ENCODE data around the gene TUBB2A. TPM values are rescaled to one million over a fixed set of nuclear protein-coding genes. Genes with fewer than 3 reads are reported as not detected.
"Not testable (repeated sequence)": the region's sequence is repeated elsewhere in the genome, so short reads cannot be mapped to it uniquely, and the experiment has no call there.

The TUBB2A gene
- total RNA-seq, 1 donor from 2014 or later = 59.0 TPM

DNA sequence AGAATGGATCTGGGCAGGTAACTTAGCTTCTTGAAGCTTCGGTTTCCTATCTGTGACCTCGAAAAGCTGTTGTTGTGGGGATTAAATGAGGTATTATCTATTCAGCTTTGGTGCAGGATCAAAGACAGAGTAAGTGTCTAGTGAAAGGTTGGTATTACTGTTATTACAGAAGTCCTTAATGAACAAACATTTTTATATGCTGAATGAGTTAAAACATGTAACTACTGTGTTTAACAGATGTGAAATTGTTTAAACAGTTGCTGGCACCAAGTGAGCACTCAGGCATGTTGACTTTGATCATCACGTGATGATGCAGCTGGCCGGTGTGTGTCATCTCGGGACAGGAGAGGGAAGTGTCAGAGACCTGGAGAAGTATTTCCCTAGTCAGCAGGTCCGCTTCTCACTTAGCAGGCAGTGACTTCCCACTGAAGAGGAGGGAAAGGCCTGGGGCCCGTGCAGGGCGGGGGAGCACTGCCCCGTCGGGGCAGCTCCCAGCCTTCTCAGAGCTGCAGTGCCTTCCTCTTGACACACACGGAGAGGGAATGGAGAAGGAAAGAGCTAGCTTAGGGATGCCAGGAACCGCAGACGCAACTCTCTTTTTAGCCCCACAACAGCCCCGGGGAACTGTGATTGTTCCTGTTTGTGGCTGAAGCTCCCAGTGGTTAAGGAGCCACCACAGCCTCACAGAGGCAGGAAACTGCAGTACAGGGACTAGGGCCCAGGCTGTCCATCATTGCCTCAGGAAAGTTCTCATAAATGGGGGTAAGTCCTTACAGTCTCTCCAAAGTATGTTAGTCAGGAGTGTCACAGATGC is 18.0 kb downstream of the TUBB2A start:
- Histone ChIP-seq H3K27me3 (ENCODE audit: control insufficient read depth in 3 of 3, insufficient read depth in 3 of 3, low read length in 3 of 3) (no peaks in the 10 kb centered on the region), H3K36me3 (ENCODE audit: control insufficient read depth in 3 of 3, insufficient read depth in 3 of 3, low read length in 3 of 3) (peaks cover 21 to 52% (median 48%) of the 10 kb centered on the region in 3 donors), H3K9me3 (ENCODE audit: control insufficient read depth in 3 of 3, low read length in 3 of 3) (no peaks in the 10 kb centered on the region), H3K4me3 (ENCODE audit: low read length in 3 of 3) (peak overlapping the region in 1 of 3 donors; percentile 41), H3K4me1 (ENCODE audit: control insufficient read depth in 3 of 3, insufficient read depth in 3 of 3, low read length in 3 of 3) (peaks cover 11 to 17% (median 14%) of the 10 kb centered on the region in 3 donors), H3K27ac (ENCODE audit: low read depth, low read length) (peak overlapping the region; percentile 63), H3K9ac (ENCODE audit: low read depth in 1 of 3, low read length in 3 of 3) (peak overlapping the region in 2 of 3 donors; percentile 60 to 64)

DNA sequence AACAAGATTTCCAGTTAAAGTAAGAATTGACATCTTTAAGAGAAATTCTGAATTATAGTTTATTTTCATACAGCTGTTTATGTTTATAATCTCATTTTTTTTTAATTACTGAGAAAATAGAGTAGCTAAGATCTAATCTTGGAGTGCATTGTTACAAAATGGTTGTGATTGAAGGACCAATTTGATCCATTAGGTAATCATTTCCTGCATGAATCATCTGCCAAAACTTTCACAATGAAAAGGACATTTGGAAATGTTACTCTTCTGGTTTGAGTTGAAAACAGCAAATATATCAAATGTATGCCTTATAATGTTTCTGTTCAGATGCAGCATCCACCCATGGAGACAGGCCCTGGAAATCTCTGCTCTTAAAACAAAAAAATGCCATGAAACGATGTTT is 19.0 kb downstream of the TUBB2A start:
- H3K27ac ChIP-seq (ENCODE audit: low read depth, low read length) = peak overlapping the region; percentile 63
- H3K36me3 ChIP-seq (ENCODE audit: control insufficient read depth in 3 of 3, insufficient read depth in 3 of 3, low read length in 3 of 3) = peaks cover 16 to 47% (median 44%) of the 10 kb centered on the region in 3 donors
- no peak overlapping the region for H3K9ac ChIP-seq (ENCODE audit: low read depth in 1 of 3, low read length in 3 of 3)
- peaks cover 11 to 17% (median 14%) of the 10 kb centered on the region in 3 donors for H3K4me1 ChIP-seq (ENCODE audit: control insufficient read depth in 3 of 3, insufficient read depth in 3 of 3, low read length in 3 of 3)
- H3K4me3 ChIP-seq (ENCODE audit: low read length in 3 of 3) = no peak overlapping the region
- no peaks in the 10 kb centered on the region for H3K27me3 ChIP-seq (ENCODE audit: control insufficient read depth in 3 of 3, insufficient read depth in 3 of 3, low read length in 3 of 3)
- H3K9me3 ChIP-seq (ENCODE audit: control insufficient read depth in 3 of 3, low read length in 3 of 3) = no peaks in the 10 kb centered on the region

DNA sequence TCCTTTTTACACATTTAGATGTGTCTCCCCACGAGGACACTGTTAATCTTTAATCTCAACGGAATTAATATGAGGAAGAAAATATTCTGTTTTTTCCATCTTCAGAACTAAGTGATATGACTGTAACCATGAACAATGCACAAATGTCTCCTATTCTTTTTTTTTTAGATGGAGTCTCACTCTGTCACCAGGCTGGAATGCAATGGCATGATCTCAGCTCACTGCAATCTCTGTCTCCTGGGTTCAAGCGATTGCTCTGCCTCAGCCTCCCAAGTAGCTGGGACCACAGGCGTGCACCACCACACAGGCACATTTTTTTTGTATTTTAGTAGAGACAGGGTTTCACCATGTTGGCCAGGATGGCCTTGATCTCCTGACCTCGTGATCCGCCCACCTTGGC is 19.5 kb downstream of the TUBB2A start:
- not testable (repeated sequence) for H3K9ac ChIP-seq (ENCODE audit: low read depth in 1 of 3, low read length in 3 of 3); H3K27ac ChIP-seq (ENCODE audit: low read depth, low read length); H3K27me3 ChIP-seq (ENCODE audit: control insufficient read depth in 3 of 3, insufficient read depth in 3 of 3, low read length in 3 of 3); H3K9me3 ChIP-seq (ENCODE audit: control insufficient read depth in 3 of 3, low read length in 3 of 3); H3K4me3 ChIP-seq (ENCODE audit: low read length in 3 of 3)
- Histone ChIP-seq H3K36me3 (ENCODE audit: control insufficient read depth in 3 of 3, insufficient read depth in 3 of 3, low read length in 3 of 3) (peaks cover 14 to 44% (median 42%) of the 10 kb centered on the region in 3 donors), H3K4me1 (ENCODE audit: control insufficient read depth in 3 of 3, insufficient read depth in 3 of 3, low read length in 3 of 3) (peaks cover 11 to 17% (median 14%) of the 10 kb centered on the region in 3 donors)

DNA sequence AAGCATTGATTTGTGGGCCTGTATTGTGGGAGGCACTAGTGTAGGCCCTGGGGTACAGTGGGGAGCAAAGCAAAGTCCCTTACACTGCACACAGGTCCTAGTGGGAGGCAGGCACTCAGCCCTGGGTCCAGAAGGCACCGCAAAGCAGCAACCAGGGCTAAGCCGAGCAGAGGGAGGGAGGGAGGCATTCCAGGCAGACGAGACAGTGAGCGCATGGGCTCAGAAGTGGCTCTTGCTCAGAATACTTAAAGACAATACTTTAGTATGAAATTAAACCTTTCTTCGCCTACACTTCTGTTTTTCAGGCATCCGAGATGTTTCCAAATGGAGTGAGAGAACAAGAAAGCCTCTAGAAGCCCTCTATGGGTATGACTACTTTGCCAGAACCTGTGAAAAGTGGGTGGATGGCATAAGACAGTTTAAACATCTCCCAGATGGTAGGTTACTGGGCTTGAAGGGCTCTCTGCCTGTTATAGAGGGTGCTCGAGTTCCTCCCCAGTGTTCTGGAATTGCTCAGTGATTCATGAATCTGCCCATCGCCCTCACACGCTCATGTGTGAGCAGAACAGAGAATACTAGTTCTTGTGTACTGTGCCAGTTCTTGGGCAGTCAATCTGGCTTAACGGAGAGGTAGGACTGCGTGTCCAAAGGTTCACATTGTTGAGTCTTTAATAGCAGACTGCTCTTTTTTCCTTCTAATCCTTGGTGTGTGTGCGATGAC is 20.1 kb downstream of the TUBB2A start:
- Histone ChIP-seq H3K36me3 (ENCODE audit: control insufficient read depth in 3 of 3, insufficient read depth in 3 of 3, low read length in 3 of 3) (peaks cover 18 to 42% (median 41%) of the 10 kb centered on the region in 3 donors), H3K27ac (ENCODE audit: low read depth, low read length) (no peak overlapping the region), H3K9ac (ENCODE audit: low read depth in 1 of 3, low read length in 3 of 3) (no peak overlapping the region), H3K27me3 (ENCODE audit: control insufficient read depth in 3 of 3, insufficient read depth in 3 of 3, low read length in 3 of 3) (no peaks in the 10 kb centered on the region), H3K4me3 (ENCODE audit: low read length in 3 of 3) (no peak overlapping the region), H3K9me3 (ENCODE audit: control insufficient read depth in 3 of 3, low read length in 3 of 3) (no peaks in the 10 kb centered on the region), H3K4me1 (ENCODE audit: control insufficient read depth in 3 of 3, insufficient read depth in 3 of 3, low read length in 3 of 3) (peaks cover 11 to 17% (median 14%) of the 10 kb centered on the region in 3 donors)

DNA sequence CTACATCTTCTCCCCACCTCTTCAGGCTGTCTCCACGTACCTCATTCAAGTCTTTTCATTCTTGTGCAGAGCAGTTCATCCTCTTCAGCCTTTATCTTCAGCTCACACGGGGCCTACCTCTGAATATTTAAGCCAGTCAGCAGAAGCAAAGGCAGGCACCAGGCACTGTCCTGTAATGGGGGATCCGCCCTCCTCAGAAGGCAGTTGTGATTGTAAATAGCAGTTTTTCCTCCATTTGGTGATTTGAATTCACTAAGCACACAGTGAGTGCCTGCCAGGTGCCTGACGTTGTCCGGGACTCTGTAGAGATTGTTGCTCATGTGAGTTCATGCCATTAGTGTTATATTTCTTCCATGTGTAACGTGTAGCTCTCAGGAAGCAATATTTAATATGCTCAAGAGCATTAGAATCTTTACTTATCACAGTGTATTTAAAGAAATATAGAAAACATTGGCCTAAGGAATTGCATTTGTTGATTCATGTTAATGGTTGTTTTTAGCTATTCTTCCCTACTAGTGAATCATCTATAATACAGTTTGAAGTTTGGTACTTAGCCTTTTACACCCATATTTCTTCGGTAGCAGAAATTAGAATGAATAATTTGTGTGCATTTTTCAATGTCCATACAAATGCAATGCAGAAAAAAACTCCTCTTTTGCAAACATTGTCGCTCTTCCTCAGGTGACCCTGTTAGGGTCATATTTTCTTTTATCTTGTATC is 20.9 kb downstream of the TUBB2A start:
- Histone ChIP-seq H3K27ac (ENCODE audit: low read depth, low read length) (no peak overlapping the region), H3K36me3 (ENCODE audit: control insufficient read depth in 3 of 3, insufficient read depth in 3 of 3, low read length in 3 of 3) (peaks cover 25 to 49% (median 48%) of the 10 kb centered on the region in 3 donors), H3K4me1 (ENCODE audit: control insufficient read depth in 3 of 3, insufficient read depth in 3 of 3, low read length in 3 of 3) (peaks cover 11 to 17% (median 14%) of the 10 kb centered on the region in 3 donors), H3K4me3 (ENCODE audit: low read length in 3 of 3) (no peak overlapping the region), H3K27me3 (ENCODE audit: control insufficient read depth in 3 of 3, insufficient read depth in 3 of 3, low read length in 3 of 3) (no peaks in the 10 kb centered on the region), H3K9me3 (ENCODE audit: control insufficient read depth in 3 of 3, low read length in 3 of 3) (no peaks in the 10 kb centered on the region), H3K9ac (ENCODE audit: low read depth in 1 of 3, low read length in 3 of 3) (no peak overlapping the region)

DNA sequence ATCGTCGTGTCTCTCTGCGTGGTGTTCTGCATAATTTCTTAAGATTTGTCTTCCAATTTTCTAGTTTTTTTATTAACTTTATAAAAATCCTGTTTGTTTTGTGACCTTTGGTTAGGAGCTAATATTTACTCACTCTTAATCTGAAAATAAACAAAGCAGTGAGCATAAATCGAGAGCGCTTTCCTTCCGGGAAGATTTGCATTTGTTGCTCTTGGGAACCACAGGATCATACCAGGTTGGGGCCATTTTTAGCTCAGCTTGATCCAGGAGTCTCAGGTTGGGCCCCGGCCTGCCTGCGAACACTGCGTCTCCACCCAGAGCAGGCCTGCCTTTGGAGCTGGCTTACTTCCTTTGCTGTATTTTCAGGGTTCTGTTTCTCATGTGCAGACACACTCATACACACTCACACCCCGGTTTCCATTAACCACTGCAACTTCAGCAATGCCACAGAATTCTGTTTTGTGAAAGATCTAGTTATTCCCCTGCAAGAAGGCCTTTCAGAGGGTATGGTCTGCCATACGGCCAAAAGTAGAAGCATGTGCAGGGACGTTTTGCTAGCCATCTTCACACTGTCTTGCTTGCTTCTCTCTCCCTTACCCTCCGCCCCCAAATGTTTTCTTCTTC is 21.6 kb downstream of the TUBB2A start:
- H3K36me3 ChIP-seq (ENCODE audit: control insufficient read depth in 3 of 3, insufficient read depth in 3 of 3, low read length in 3 of 3) = peaks cover 30 to 50% (median 47%) of the 10 kb centered on the region in 3 donors
- no peaks in the 10 kb centered on the region for H3K9me3 ChIP-seq (ENCODE audit: control insufficient read depth in 3 of 3, low read length in 3 of 3)
- peaks cover 11 to 17% (median 14%) of the 10 kb centered on the region in 3 donors for H3K4me1 ChIP-seq (ENCODE audit: control insufficient read depth in 3 of 3, insufficient read depth in 3 of 3, low read length in 3 of 3)
- no peak overlapping the region for H3K27ac ChIP-seq (ENCODE audit: low read depth, low read length)
- no peak overlapping the region for H3K4me3 ChIP-seq (ENCODE audit: low read length in 3 of 3)
- no peak overlapping the region for H3K9ac ChIP-seq (ENCODE audit: low read depth in 1 of 3, low read length in 3 of 3)
- no peaks in the 10 kb centered on the region for H3K27me3 ChIP-seq (ENCODE audit: control insufficient read depth in 3 of 3, insufficient read depth in 3 of 3, low read length in 3 of 3)

DNA sequence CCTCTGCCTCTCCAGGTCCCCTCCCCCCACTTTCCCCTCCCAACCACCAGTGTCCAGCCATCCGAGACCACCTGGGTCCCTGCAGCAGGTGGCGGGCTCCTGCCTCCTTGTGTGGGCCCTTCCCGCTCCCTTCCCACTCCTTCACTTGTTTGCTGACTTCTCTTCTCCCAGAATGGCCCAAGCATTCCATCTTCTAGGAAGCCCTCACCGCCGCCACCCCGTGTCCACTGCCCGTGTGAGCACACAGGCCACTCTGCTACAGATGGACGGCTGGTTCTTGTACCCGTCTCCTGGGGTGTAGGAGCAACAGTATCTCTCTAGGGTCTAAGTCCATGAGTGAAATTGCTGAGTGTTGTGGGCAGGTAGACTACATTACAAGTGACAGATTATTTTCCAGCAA is 23.8 kb downstream of the TUBB2A start:
- Histone ChIP-seq H3K36me3 (ENCODE audit: control insufficient read depth in 3 of 3, insufficient read depth in 3 of 3, low read length in 3 of 3) (peaks cover 37 to 60% (median 56%) of the 10 kb centered on the region in 3 donors), H3K4me3 (ENCODE audit: low read length in 3 of 3) (no peak overlapping the region), H3K27ac (ENCODE audit: low read depth, low read length) (no peak overlapping the region), H3K27me3 (ENCODE audit: control insufficient read depth in 3 of 3, insufficient read depth in 3 of 3, low read length in 3 of 3) (no peaks in the 10 kb centered on the region), H3K9me3 (ENCODE audit: control insufficient read depth in 3 of 3, low read length in 3 of 3) (no peaks in the 10 kb centered on the region), H3K4me1 (ENCODE audit: control insufficient read depth in 3 of 3, insufficient read depth in 3 of 3, low read length in 3 of 3) (no peaks in the 10 kb centered on the region), H3K9ac (ENCODE audit: low read depth in 1 of 3, low read length in 3 of 3) (no peak overlapping the region)

DNA sequence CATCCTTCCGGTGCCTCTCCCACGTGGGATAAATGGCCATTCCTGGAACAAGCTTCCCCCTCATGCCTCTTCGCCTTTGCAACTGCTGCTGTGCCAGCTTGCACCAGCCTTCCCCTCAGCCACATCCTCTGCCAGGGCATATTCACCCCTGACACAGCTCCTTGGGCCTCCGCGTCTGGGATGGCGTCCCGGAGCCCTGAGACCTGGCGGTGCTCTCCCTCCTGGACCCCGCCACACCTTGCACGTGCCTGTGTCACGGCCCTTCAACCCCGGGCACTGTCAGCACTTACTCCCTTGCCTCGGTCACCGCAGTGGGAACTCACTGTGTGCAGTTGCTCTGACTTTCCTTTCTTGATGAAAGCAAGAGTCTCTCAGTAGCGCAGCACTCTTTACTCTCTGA is 25.6 kb downstream of the TUBB2A start:
- Histone ChIP-seq H3K27ac (ENCODE audit: low read depth, low read length) (no peak overlapping the region), H3K36me3 (ENCODE audit: control insufficient read depth in 3 of 3, insufficient read depth in 3 of 3, low read length in 3 of 3) (peaks cover 35 to 50% (median 49%) of the 10 kb centered on the region in 3 donors), H3K9me3 (ENCODE audit: control insufficient read depth in 3 of 3, low read length in 3 of 3) (no peaks in the 10 kb centered on the region), H3K9ac (ENCODE audit: low read depth in 1 of 3, low read length in 3 of 3) (no peak overlapping the region), H3K4me1 (ENCODE audit: control insufficient read depth in 3 of 3, insufficient read depth in 3 of 3, low read length in 3 of 3) (no peaks in the 10 kb centered on the region), H3K4me3 (ENCODE audit: low read length in 3 of 3) (no peak overlapping the region), H3K27me3 (ENCODE audit: control insufficient read depth in 3 of 3, insufficient read depth in 3 of 3, low read length in 3 of 3) (no peaks in the 10 kb centered on the region)

DNA sequence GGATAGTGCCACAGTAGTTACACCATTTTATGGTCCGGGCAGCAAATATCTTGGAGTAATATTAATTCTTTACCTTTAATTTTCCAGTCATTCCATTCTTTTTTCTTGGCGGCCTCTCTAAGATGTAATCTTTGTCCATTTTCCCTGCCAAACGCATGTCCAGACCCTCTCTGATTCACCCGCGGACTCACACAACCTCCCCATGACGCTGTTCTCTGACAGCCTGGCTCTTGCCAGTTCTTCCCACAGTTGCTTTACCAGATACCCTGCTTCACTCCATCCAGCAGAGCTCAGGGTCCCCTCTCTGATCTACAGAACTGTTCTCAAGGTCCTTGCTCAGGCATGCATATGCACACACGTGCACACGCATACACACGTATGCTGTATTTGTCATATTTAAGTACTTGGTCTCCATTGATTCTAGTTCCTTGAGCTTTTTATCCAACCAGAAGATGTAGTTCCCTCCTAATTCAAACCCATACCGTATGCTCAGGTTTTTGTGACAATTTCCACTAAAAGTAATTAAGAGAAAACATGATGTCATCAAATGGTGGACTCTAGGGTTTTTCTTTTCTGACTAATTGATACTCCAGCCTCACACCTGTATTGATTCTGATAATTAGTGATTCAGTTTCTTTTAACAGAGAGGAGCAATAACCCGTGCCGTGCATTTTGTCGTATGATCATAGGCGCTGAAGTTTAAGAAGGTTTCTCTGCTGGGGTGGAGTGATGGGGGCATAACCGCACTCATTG is 28.8 kb downstream of the TUBB2A start:
- Histone ChIP-seq H3K9ac (ENCODE audit: low read depth in 1 of 3, low read length in 3 of 3) (no peak overlapping the region), H3K27ac (ENCODE audit: low read depth, low read length) (no peak overlapping the region), H3K27me3 (ENCODE audit: control insufficient read depth in 3 of 3, insufficient read depth in 3 of 3, low read length in 3 of 3) (no peaks in the 10 kb centered on the region), H3K36me3 (ENCODE audit: control insufficient read depth in 3 of 3, insufficient read depth in 3 of 3, low read length in 3 of 3) (peaks cover 31 to 41% (median 39%) of the 10 kb centered on the region in 3 donors), H3K4me1 (ENCODE audit: control insufficient read depth in 3 of 3, insufficient read depth in 3 of 3, low read length in 3 of 3) (no peaks in the 10 kb centered on the region), H3K4me3 (ENCODE audit: low read length in 3 of 3) (no peak overlapping the region), H3K9me3 (ENCODE audit: control insufficient read depth in 3 of 3, low read length in 3 of 3) (no peaks in the 10 kb centered on the region)
